ENCODE measurements around the gene EIF3CL.
"Not testable (repeated sequence)": the region's sequence is repeated elsewhere in the genome, so short reads cannot be mapped to it uniquely, and the experiment has no call there.

Gene EIF3CL

GRCh38 chr16:28403220-28404072 is at the start of gene EIF3CL:
TSS of gene EIF3CL (minus strand) at chr16:28403841. CDS start at chr16:28403618, 223 bp downstream.
- not testable (repeated sequence) for DNase-seq

GRCh38 chr16:28447081-28447480 is 43.4 kb upstream of the EIF3CL start:
- DNase-seq = not testable (repeated sequence)

DNA sequence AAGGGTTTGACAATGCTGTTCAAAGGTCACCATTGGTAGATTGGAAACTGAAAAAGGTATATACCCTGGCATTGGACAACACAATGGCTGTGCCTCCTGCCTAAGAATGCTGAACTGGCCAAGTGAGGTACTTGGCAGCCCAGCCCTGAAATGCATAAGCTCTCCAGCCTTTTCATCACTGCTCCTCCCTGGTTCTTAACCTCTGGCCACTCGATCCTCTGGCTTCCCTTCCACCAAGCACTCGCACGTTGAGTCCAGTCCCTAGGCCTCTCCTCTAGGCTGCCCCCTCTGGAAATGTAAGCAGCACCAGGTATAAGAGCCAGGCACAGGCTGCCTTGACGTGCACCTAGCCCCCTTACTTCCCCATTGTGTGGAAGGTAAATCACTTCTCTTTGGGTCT is 42.7 kb upstream of the EIF3CL start:
- DNase-seq = not testable (repeated sequence)

DNA sequence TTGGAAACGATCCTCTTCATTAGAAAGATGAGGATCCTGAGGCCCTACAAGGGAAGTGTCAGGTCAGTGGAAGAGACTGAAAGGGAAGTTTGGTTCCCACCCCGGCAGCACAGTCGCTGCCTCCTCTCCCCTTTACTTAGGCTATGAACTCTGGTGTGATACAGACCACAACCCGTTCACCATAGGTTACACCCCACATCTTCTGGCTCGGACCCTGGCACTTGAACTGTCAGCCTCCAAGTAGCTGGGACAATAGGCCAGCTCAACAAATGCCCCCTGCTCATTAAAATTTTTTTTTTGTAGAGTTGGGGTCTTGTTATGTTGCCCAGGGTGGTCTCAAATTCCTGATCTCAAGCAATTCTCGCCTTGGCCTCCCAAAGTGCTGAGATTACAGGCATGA is 40.3 kb upstream of the EIF3CL start:
- DNase-seq = not testable (repeated sequence)

DNA sequence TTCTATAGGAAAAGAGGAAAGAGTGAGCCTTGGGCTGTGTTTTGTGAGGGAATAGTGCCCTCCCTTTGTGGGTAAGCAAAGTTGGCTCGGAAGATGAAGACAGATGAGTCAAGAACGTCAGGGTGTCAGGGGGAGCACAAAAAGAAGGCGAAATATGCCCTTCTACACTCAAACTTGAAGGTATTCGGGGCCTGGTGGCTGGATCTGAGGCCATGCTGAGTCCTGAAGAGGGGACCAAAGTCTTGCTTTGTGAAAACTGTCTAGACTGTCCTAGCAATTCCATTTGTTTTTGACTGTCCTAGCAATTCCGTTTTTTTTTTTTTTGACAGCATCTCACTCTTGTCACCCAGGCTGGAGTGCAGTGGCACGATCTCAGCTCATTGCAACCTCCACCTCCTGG is 35.3 kb upstream of the EIF3CL start:
- not testable (repeated sequence) for DNase-seq

DNA sequence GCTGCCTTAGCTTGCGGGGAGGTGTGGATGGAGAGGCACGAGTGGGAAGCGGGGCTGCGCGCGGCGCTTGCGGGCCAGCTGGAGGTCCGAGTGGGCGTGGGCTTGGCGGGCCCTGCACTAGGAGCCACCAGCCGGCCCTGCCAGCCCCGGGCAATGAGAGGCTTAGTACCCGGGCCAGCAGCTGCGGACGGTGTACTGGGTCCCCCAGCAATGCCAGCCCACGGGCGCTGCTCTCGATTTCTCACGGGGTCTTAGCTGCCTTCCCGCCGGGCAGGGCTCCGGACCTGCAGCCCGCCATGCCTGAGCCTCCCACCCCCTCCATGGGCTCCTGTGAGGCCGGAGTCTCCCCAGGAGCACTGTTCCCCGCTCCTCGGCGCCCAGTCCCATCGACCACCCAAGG is 31.7 kb upstream of the EIF3CL start:
- DNase-seq = not testable (repeated sequence)

DNA sequence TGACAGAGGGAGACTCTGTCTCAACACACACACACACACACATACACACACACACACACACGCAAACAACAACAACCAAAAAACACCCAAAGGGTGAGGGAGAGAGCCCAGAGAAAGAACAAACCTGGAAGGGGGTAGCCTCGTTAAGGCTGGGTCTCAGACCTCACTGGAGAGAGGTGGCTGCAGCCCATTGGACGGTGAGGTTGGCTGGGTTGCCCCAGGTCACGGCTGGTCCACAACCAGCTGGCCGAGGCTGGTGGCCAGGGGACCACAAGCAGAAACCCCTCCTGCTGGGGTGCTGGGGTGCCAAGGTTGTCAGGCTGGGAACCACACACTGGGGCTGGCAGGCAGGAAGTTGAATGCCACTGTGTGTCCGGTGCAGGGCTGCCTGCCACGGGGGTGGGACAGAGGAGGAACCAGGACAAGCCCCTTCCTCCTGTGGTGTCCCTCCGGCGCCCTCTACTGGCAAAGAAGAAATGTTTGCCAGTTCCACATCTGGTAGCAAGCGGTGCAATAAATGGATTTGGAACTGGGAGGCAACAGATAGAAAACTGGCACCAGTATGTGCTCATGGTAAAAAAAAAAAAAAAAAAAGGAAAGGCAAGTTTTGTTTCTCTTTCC is 22.5 kb upstream of the EIF3CL start:
- DNase-seq = not testable (repeated sequence)

DNA sequence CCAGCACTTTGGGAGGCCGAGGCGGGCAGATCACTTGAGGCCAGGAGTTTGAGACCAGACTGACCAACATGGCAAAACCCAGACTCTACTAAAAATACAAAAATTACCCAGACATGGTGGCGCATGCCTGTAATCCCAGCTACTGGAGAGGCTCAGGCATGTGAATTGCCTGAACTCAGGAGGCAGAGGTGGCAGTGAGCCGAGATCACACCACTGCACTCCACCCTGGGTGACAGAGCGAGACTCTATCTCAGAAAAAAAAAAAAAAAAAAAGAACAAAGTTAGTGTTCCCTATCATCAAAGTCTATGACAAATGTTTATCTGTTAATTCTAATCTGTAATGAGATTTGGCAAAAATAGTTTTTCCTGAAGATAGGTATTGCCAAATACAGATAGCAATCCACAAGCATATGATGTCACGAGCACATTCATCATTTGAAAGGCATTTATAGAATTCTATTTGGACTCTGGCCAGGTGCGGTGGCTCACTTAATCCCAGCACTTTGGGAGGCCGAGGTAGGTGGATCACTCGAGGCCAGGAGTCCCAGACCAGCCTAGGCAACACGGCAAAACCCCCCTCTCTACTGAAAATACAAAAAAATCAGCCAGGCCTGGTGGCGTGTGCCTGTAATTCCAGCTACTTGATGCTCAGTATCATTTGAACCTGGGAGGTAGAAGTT is 17.6 kb upstream of the EIF3CL start:
- not testable (repeated sequence) for DNase-seq

DNA sequence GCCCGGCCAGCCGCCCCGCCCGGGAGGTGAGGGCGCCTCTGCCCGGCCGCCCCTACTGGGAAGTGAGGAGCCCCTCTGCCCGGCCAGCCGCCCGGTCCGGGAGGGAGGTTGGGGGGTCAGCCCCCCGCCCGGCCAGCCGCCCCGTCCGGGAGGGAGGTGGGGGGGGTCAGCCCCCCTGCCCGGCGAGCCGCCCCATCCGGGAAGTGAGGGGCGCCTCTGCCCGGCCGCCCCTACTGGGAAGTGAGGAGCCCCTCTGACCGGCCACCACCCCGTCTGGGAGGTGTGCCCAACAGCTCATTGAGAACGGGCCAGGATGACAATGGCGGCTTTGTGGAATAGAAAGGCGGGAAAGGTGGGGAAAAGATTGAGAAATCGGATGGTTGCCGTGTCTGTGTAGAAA is 13.4 kb upstream of the EIF3CL start:
- DNase-seq = not testable (repeated sequence)

DNA sequence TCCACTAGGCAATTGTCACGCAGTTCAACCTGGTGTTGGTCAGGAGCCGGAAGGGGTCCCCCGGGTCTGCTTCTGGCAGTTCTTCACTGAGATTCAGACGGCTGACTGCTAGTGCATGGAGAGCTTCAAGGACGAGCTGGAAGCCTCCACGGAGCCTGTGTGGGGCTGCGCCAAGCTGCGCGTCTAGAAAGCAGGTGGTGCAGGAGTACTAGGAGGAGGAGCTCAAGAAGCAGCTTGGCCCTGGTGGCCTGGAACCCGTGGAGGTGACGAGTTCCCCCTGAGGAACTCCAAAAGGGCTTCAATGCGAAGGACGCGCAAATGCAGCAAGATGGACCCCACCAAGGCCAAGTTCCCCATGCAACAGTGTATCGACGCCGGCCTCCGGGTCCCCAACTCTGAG is 10.9 kb upstream of the EIF3CL start:
- not testable (repeated sequence) for DNase-seq

DNA sequence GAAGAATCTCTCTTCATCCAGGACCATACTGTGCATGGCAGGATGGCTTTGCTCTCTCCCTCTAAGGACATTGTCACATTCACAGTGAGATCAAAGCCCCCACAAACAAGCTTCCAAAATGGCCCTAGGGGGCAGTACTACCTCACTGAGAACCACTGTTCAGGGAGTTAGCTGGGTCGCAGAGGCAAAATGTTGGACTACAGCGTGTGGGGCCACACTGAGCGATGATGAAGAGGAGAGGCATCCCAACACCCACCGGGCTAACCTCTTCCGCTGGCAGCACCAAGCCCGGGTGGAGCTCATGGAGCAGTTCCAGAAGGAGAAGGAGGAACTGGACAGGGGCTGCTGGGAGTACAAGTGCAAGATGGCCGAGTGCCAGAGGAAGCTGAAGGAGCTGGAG is 9.9 kb upstream of the EIF3CL start:
- DNase-seq = not testable (repeated sequence)

DNA sequence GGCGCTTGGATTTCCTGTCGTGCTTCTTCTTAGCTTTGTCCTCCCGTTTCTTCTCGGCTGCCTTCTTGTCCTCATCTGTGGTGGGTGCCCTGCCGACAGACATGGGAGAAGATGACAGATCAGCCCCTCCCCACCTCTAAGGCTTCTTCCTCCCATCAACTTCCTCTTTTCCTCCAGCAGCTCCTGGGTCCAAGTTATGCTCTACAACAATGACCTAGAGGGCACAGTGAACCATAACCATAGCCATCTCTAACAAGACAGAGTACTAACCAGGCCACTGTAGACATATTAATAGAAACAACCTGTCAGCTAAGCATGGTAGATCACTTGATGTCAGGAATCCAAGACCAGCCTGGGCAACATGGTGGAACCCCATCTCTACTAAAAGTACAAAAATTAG is 11.6 kb downstream of the EIF3CL start:
- DNase-seq = not testable (repeated sequence)

DNA sequence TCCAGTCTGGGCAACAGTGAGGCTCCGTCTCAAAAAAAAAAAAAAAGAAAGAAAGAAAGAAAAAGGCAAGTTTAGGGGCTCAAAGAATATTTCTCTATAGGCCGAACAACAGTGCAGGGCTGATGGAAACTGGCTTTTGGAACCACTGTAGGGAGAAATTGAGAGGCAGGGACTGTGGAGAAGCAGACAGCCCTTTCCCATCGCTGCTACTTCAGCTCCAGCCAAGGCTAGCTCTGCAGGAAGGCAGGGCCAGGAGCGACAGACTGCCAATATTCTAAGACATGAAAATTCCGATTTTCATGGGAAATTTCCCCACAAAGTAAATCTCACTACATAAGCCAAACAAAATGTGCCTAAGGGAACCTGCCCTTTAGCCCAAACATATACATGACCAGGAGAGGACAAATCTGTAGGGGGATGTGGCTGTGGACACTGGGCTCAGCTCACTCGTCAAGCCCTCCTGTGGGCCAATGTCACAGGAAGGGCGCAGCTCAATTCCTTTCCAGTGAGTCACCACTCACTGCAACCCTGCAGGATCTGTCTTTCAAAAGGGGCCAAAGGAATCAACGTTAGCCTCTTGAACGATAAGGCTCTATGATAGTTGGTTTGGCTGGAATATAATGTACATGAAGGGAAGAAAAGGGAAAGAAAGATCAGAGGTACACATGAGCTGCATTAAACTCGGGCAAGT is 21.3 kb downstream of the EIF3CL start:
- not testable (repeated sequence) for DNase-seq

GRCh38 chr16:28377822-28378221 is 25.8 kb downstream of the EIF3CL start:
- not testable (repeated sequence) for DNase-seq

GRCh38 chr16:28377108-28377625 is 26.5 kb downstream of the EIF3CL start:
- DNase-seq = not testable (repeated sequence)

DNA sequence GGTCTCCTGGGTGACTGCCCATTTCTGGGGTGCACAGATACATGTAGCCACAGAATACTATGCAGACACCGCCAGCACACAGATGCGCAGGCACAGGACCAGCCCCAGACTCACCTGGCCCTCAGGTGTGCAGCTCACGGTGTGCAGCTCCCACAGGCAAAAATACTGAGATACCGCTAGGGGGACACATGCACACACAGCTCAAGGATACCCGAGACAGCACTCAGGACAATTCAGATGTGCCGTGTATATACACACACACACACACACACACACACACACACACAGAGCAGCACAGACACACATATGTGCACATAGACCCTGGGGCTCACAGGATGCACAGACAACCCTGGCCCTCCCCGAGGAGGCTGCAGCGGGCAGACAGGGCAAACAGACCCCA is 28.5 kb downstream of the EIF3CL start:
- not testable (repeated sequence) for DNase-seq

- DNase-seq = not testable (repeated sequence)
These were observed 29.4 kb downstream of the EIF3CL start for GRCh38 chr16:28374281-28374680.

DNA sequence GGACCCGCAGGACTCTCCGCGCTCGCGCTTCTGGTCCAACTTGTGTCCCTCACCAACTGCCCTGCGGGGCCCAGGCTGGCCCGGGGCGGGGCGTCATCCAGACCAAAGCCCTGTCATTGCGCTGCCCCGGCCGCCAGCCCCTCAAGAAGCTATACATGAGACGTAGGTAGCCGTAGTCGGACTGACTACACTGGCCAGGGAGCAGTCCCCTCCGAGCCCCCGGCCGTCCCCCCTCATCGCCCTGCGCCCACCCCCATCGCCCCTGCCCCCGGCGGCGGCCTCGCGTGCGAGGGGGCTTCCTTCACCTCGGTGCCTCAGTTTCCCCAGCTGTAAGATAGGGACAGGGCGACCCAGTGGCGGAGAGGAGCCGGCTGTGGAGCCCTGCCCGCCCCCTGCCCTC is 35.7 kb downstream of the EIF3CL start:
- DNase-seq = not testable (repeated sequence)

- not testable (repeated sequence) for DNase-seq
These were observed 39.1 kb downstream of the EIF3CL start for GRCh38 chr16:28364268-28365173.

DNA sequence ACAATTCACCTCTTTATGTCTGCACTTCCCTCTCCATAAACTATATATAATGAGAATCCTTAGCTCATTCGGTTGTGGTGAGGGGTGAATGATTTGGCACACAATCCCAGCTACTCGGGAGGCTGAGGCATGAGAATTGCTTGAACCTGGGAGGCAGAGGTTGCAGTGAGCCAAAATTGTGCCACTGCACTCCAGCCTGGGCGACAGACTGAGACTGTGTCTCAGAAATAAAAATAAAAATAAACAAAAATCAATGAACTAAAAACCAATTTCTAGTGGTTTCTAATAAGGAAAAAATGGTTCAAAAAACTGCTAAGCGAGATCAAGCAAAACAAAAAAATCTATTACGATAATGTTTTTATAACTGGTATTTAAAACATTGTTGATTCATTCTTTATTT is 40.2 kb downstream of the EIF3CL start, which contains the start of gene NPIPB6:
TSS of gene NPIPB6 (minus strand) at position 101 of the 400 bp plus-strand sequence. CDS start 686 bp downstream, outside the sequence.
- DNase-seq = not testable (repeated sequence)
